ENCODE results near the gene RGS19.

RGS19 gene

DNA sequence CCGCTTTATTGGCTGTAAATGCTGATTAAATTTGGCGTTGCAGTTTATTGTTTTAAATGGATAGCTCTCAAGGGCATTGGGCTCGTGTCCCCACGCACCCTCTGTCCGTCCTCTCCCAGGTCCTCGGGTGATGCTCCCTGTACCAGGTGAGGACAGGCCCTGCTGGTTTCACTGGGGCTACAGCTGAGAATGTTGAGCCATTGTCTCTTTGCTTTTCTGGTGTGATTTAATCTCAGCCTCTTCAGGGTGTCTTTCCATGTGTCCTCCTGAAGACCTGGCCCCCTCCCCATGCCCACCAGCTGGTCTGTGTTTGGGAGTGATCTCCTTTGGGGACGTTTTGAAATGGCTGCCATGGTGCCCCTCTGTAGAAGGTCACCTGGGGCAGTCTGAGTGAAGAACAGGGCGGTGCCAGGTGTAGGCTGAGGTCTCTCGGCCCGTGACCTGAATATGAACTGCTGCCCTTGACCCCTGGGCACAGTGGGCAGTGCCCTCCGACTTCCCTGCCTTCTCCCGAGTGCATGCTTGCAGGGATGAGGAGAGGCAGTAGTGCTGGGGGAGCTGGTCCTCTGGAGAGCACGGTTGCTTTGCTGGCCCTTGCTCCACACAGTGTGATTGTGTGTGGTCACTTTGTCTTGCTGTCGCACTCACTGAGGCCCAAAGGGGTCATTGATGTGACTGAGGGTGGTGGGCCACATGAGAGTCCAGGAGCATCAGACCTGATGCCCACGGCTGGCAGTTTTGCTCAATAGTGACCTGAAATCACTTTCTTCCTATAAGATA, 55.8 kb downstream of the RGS19 start:
- peaks cover 62% of the 10 kb centered on the region for H3K36me3 ChIP-seq (ENCODE audit: control insufficient read depth, insufficient read depth, low read length)
- no peak overlapping the region for H3K27ac ChIP-seq (ENCODE audit: low read depth, low read length)
- no peak overlapping the region for H3K9ac ChIP-seq (ENCODE audit: low read length)
- H3K4me1 ChIP-seq (ENCODE audit: control insufficient read depth, insufficient read depth, low read length): peaks cover 12% of the 10 kb centered on the region
- no peaks in the 10 kb centered on the region for H3K27me3 ChIP-seq (ENCODE audit: control insufficient read depth, insufficient read depth, low read length)
- H3K4me3 ChIP-seq (ENCODE audit: low read length): no peak overlapping the region
